ENCODE results near the gene SLC25A39. TPM values are rescaled to one million over a fixed set of nuclear protein-coding genes. Genes with fewer than 3 reads are reported as not detected.

Gene SLC25A39
- total RNA-seq, 1 experiment from 2014 or later: 129 TPM

DNA sequence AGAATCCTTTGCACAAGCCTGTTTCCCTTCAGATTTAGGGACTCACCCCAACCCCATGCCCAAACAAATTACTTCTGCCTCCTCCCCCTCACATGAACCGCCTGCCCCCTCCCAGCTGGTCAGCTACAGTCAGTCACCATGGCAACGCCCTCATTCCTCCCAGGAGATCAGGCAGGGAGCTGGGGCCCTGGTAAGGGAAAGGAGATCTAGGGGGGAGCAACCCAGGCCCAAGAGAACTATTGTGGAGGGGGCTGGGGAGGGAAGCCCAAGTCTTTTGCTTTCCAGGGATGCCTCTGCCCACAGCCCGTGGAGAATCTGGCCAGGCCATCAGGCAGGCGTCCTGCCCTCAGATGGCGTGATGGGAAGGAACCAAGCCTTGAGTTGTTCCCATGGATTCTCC is 36.2 kb upstream of the SLC25A39 start:
- Histone ChIP-seq H3K27me3 (replicated peaks) (peaks cover 5% of the 10 kb centered on the region; the same call in 1 of the 2 replicates), H3K9me3 (replicated peaks) (peaks cover 3% of the 10 kb centered on the region; the same call in 1 of the 2 replicates), H3K4me1 (replicated peaks) (peaks cover 10% of the 10 kb centered on the region), H3K27ac (no peak overlapping the region), H3K36me3 (peaks cover 3% of the 10 kb centered on the region; the same call in 1 of the 2 replicates), H3K4me3 (no peak overlapping the region)
- peak in 1 of 2 experiments; percentile 54 for DNase-seq (ENCODE audit: low read depth in 1 of 2, low spot score in 2 of 2)

DNA sequence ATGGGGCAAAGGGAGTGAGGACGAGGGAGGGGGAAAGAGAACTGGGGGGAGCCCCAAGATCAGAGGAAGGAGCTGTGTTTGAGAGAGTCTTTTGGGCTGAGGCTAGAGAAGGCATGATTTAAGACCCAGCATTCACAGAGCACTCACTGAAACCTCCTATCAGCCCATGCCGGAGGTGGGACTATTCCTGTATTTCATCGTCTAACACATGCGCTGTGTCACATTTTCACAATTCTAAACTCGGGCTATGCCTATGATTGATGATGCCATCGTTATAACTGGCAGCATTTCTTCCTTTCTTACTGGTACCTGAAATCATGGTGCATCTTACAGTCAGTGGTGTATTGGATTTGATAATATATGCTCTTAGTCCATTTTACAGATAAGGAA is 35.5 kb upstream of the SLC25A39 start:
- Histone ChIP-seq H3K9me3 (replicated peaks) (peaks cover 3% of the 10 kb centered on the region; the same call in 1 of the 2 replicates), H3K4me1 (replicated peaks) (peaks cover 10% of the 10 kb centered on the region), H3K4me3 (no peak overlapping the region), H3K27me3 (replicated peaks) (peaks cover 5% of the 10 kb centered on the region; the same call in 1 of the 2 replicates), H3K27ac (no peak overlapping the region), H3K36me3 (peaks cover 3% of the 10 kb centered on the region; the same call in 1 of the 2 replicates)
- no peak for DNase-seq (ENCODE audit: low read depth in 1 of 2, low spot score in 2 of 2)

DNA sequence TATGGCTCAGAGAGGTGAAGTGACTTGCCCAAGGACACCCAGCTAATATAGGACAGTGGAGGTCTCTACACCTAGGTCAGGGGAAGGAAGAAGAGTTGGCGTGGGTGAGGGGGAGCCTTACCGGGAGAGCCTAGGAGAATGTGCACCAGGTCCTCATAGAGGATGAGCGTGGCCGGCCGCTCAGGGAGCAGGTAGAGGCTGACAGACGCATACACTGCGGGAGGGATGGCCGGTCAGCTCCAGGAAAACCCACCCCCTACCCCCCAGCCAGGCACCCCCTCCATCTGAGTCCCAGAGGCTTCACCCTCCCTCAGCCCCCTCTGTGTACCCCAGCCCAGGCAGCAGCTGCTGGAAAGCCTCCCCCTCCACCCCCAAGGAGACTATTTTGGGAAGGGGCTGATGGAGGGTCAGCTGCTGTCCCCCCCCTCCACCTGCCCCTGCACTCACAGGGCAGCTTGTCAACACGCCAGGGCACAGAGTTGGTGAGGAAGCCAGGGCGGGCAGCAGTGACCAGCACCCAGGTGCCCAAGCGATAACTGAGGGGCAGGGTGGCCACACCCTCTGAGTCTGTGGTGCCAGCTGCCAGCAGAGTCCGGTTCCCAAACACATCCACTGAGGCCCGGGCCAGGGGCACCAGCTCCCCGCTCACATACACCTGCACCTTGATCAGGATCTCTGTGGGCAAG is 35.0 kb upstream of the SLC25A39 start:
- Histone ChIP-seq H3K27me3 (replicated peaks) (peaks cover 1% of the 10 kb centered on the region; the same call in 1 of the 2 replicates), H3K9me3 (replicated peaks) (peaks cover 3% of the 10 kb centered on the region; the same call in 1 of the 2 replicates), H3K27ac (no peak overlapping the region), H3K4me3 (no peak overlapping the region), H3K4me1 (replicated peaks) (peaks cover 10% of the 10 kb centered on the region), H3K36me3 (peaks cover 3% of the 10 kb centered on the region; the same call in 1 of the 2 replicates)
- peak in 1 of 2 experiments; percentile 50 for DNase-seq (ENCODE audit: low read depth in 1 of 2, low spot score in 2 of 2)

GRCh38 chr17:44359006-44359405 is 34.4 kb upstream of the SLC25A39 start:
- no peak for DNase-seq (ENCODE audit: low read depth in 1 of 2, low spot score in 2 of 2)
- H3K27me3 ChIP-seq (replicated peaks): no peaks in the 10 kb centered on the region; the same call in 1 of the 2 replicates

DNA sequence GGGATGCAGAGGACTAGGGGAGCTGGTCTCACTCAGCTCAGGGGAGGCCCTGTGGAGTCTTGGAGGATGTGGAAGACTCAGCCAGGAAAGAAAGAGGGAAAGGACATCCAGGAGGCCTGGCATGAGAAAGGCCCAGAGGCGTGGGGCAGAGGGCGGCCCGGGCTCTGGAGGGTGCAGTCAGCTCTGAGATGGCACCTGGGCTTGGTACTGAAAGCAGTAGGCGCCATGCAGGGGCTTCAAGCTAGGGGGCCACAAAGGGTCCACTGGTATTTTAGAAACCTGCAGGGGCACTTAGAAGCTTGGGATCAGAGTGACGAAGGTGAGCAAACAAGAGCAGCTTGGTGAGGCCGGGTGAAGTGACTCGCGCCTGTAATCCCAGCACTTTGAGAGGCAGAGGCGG is 33.4 kb upstream of the SLC25A39 start:
- Histone ChIP-seq H3K4me3 (no peak overlapping the region), H3K36me3 (peaks cover 2% of the 10 kb centered on the region), H3K9me3 (replicated peaks) (no peaks in the 10 kb centered on the region)

More at GRCh38 chr17:44359006-44359405, 34.4 kb upstream of the SLC25A39 start:
- H3K9me3 ChIP-seq (replicated peaks): peaks cover 3% of the 10 kb centered on the region; the same call in 1 of the 2 replicates
- peaks cover 10% of the 10 kb centered on the region for H3K4me1 ChIP-seq (replicated peaks)
- H3K36me3 ChIP-seq: peaks cover 3% of the 10 kb centered on the region; the same call in 1 of the 2 replicates
- H3K27ac ChIP-seq: no peak overlapping the region
- no peak overlapping the region for H3K4me3 ChIP-seq

GRCh38 chr17:44356241-44356640 is 31.6 kb upstream of the SLC25A39 start:
- no peaks in the 10 kb centered on the region for H3K9me3 ChIP-seq (replicated peaks)
- no peaks in the 10 kb centered on the region for H3K27me3 ChIP-seq (replicated peaks)
- no peak overlapping the region for H3K27ac ChIP-seq
- no peak overlapping the region for H3K4me3 ChIP-seq
- H3K4me1 ChIP-seq (replicated peaks): no peaks in the 10 kb centered on the region
- peaks cover 20% of the 10 kb centered on the region for H3K36me3 ChIP-seq
- DNase-seq (ENCODE audit: low read depth in 1 of 2, low spot score in 2 of 2): no peak

More for the DNA sequence above, 33.4 kb upstream of the SLC25A39 start:
- Histone ChIP-seq H3K4me1 (replicated peaks) (peaks cover 4% of the 10 kb centered on the region), H3K27me3 (replicated peaks) (no peaks in the 10 kb centered on the region; the same call in 1 of the 2 replicates), H3K27ac (no peak overlapping the region)
- no peak for DNase-seq (ENCODE audit: low read depth in 1 of 2, low spot score in 2 of 2)

DNA sequence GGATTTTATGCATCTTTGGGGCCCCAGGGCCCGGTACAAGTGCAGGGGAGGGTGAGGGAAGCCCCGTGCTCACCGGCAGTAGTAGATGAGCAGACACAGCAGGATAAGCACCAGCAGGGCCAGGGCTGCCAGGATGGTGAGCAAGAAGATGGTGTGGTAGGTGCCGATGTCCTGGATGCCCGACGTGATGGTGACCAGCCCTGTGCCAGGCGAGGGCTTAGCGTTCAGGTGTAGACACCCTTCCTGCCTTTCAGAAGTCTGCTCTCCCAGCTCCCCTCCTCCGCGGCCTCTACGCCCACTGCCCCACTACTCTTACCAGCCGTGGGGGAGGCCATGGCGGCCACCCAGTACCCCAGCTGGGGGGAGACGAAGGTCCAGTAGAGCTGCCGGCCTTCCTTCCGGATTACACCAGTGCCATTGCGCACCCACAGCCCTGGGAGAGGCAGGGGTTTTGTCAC is 31.0 kb upstream of the SLC25A39 start:
- no peaks in the 10 kb centered on the region for H3K27me3 ChIP-seq (replicated peaks)
- no peaks in the 10 kb centered on the region for H3K4me1 ChIP-seq (replicated peaks)

DNA sequence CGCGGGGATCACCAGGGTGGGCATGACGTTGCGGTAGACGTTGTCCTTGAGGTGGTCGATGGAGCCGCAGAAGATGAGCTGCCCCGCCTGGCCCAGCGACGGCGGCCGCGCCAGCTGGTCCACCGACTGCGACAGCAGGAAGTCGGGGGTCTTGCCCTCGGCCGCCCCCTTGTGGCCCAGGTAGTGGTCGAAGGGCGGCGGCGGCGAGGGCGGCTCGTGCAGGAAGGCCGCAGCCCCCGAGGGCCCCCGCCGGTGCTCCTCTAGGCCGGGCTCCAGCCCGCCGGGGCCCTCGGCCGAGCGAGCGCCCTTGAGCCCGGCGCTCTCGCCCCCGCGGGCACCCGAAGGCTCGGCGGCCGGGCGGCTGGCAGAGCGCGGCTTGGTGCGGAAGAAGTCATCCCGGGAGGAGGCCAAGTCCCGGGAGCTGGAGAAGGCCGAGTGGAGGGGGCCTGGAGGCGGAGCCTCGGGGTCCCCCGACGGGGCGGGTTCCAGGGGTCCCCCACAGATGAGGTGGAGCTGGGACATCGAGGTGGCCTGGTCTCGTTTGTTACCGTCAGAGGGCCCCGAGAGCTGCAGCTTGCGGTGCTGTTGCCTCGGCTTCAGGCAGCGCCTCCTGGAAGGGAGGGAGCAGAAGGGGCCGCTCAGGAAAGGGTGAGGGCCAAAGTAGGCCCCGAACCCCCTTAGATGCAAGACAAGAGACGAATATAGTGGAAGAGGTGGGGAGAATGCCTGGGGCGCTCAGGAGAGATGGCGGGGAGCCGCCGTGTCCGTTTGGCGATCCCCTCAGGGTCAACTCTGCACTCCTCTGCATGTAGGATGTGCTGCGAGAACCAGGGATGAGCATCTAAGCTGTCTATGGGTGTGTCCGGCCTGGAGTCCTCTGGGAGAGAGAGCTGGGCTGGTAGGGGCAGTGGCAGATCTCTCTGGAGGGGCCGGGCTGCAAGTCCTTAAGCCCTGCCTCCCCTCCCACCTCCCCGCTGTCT is 30.2 kb upstream of the SLC25A39 start:
- no peak for DNase-seq (ENCODE audit: low read depth in 1 of 2, low spot score in 2 of 2)
- no peaks in the 10 kb centered on the region for H3K4me1 ChIP-seq (replicated peaks)
- H3K27me3 ChIP-seq (replicated peaks): no peaks in the 10 kb centered on the region
- H3K4me3 ChIP-seq: no peak overlapping the region
- no peak overlapping the region for H3K27ac ChIP-seq
- H3K9me3 ChIP-seq (replicated peaks): no peaks in the 10 kb centered on the region
- peaks cover 30% of the 10 kb centered on the region for H3K36me3 ChIP-seq

More for the DNA sequence above, 31.0 kb upstream of the SLC25A39 start:
- DNase-seq (ENCODE audit: low read depth in 1 of 2, low spot score in 2 of 2): no peak
- no peak overlapping the region for H3K4me3 ChIP-seq
- H3K36me3 ChIP-seq: peaks cover 26% of the 10 kb centered on the region
- H3K27ac ChIP-seq: no peak overlapping the region
- no peaks in the 10 kb centered on the region for H3K9me3 ChIP-seq (replicated peaks)

DNA sequence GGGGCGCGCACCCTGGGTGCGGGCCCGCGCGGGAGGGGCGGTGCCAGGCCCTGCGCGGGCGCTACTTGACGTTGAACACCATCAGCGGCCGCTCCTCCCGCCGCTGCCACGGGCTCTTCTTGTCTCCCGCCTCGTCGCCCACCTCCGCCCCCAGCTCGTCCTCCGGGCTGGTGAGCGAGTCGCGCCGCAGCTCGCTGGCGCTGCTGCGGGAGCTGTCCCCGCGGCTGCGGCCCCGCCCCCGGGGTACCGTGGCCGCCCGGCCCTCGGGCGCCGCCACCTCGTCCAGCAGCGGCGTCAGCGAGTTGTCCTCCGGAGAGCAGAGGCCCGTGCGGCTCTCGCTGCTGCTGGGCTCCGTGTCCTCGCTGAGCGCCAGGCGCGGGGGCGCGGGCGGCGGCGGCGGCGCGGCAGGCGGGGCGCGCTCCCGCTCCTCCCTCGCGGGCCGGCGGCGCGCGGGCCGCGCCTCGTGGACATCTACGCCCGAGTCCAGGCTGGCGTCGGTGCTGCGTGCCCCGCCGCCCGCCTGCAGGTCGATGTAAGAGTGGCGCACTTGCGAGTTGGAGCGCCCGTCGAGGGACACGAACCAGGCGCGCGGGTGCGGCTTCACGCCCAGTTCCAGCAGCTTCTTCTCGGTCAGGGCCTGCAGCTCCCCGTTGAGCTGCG is 29.2 kb upstream of the SLC25A39 start:
- Histone ChIP-seq H3K27me3 (replicated peaks) (no peaks in the 10 kb centered on the region), H3K36me3 (peaks cover 30% of the 10 kb centered on the region), H3K27ac (no peak overlapping the region), H3K4me1 (replicated peaks) (no peaks in the 10 kb centered on the region), H3K9me3 (replicated peaks) (no peaks in the 10 kb centered on the region), H3K4me3 (no peak overlapping the region)
- no peak for DNase-seq (ENCODE audit: low read depth in 1 of 2, low spot score in 2 of 2)

DNA sequence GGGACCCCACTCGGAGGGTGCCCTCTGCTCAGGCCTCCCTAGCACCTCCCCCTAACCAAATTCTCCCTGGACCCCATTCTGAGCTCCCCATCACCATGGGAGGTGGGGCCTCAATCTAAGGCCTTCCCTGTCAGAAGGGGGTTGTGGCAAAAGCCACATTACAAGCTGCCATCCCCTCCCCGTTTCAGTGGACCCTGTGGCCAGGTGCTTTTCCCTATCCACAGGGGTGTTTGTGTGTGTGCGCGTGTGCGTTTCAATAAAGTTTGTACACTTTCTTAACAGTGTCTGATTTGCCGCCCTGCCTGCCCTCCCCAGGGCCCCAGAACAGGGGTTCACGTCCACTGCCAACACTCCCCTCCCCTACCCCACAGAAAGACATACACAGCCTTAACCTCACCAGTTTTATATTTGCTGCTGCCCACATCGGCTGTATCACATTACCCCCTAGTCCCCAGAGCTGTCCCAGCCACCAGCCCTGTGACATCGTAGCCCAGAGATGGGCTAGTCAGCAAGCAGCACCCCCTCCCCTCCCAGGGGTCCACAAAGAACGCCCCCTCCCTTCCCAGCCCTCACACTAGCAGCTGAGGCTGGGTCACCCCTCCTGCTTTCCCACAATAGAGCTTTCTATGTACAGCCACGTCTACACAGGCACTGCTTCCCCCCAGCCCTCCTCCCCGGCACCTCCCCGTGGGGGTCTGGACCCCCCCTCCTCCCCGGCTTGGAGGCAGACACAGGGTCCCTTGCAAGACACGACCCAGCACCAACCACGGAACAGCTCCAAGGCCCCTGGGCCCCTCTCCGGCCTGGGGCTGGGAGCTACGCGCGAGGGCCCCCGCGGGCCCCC is 28.4 kb upstream of the SLC25A39 start:
- DNase-seq (ENCODE audit: low read depth in 1 of 2, low spot score in 2 of 2): no peak
- H3K4me1 ChIP-seq (replicated peaks): no peaks in the 10 kb centered on the region
- H3K27me3 ChIP-seq (replicated peaks): no peaks in the 10 kb centered on the region
- H3K27ac ChIP-seq: no peak overlapping the region
- peaks cover 30% of the 10 kb centered on the region for H3K36me3 ChIP-seq
- no peaks in the 10 kb centered on the region for H3K9me3 ChIP-seq (replicated peaks)
- no peak overlapping the region for H3K4me3 ChIP-seq

DNA sequence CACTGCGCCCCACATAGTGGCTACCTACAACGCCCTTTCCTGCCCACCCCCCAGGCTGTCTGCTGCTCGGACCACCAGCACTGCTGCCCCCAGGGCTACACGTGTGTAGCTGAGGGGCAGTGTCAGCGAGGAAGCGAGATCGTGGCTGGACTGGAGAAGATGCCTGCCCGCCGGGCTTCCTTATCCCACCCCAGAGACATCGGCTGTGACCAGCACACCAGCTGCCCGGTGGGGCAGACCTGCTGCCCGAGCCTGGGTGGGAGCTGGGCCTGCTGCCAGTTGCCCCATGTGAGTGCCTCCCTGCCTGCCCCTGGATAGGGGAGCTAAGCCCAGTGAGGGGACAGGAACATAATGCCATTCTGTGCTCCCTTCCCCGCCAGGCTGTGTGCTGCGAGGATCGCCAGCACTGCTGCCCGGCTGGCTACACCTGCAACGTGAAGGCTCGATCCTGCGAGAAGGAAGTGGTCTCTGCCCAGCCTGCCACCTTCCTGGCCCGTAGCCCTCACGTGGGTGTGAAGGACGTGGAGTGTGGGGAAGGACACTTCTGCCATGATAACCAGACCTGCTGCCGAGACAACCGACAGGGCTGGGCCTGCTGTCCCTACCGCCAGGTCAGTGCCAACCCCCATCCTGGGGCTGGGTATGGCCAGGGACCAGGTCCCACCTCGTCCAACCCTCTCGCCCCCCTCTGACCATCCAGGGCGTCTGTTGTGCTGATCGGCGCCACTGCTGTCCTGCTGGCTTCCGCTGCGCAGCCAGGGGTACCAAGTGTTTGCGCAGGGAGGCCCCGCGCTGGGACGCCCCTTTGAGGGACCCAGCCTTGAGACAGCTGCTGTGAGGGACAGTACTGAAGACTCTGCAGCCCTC is 27.6 kb upstream of the SLC25A39 start:
- Histone ChIP-seq H3K4me1 (replicated peaks) (no peaks in the 10 kb centered on the region), H3K27me3 (replicated peaks) (no peaks in the 10 kb centered on the region), H3K4me3 (no peak overlapping the region), H3K9me3 (replicated peaks) (no peaks in the 10 kb centered on the region), H3K36me3 (peaks cover 30% of the 10 kb centered on the region), H3K27ac (no peak overlapping the region)
- DNase-seq (ENCODE audit: low read depth in 1 of 2, low spot score in 2 of 2): no peak

DNA sequence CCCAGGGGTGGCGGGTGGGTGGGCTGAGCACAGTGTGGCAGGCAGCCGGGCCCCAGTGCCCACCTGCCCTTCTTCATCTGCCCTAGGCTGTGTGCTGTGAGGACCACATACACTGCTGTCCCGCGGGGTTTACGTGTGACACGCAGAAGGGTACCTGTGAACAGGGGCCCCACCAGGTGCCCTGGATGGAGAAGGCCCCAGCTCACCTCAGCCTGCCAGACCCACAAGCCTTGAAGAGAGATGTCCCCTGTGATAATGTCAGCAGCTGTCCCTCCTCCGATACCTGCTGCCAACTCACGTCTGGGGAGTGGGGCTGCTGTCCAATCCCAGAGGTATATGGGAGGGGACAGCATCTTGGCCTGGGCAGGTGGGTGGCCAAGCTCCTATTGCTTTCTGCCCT is 26.8 kb upstream of the SLC25A39 start:
- H3K36me3 ChIP-seq: peaks cover 30% of the 10 kb centered on the region
- no peak for DNase-seq (ENCODE audit: low read depth in 1 of 2, low spot score in 2 of 2)
- H3K4me3 ChIP-seq: no peak overlapping the region
- no peaks in the 10 kb centered on the region for H3K9me3 ChIP-seq (replicated peaks)
- H3K27ac ChIP-seq: no peak overlapping the region
- no peaks in the 10 kb centered on the region for H3K4me1 ChIP-seq (replicated peaks)
- no peaks in the 10 kb centered on the region for H3K27me3 ChIP-seq (replicated peaks)
